ENCODE data around the gene ENTREP3. TPM values are rescaled to one million over a fixed set of nuclear protein-coding genes. Genes with fewer than 3 reads are reported as not detected.

The ENTREP3 gene
- total and polyA plus RNA-seq, 7 donors = 17.6 to 61.3 (median 21.3) TPM

GRCh38 chr1:155278689-155279160, 23.4 kb upstream of the ENTREP3 start:
- no peak for TF ChIP-seq CTCF (IDR thresholded peaks at IDR 0.05)
- ATAC-seq (no peak), DNase-seq (no peak)
- WGBS, 3 donors = 48 to 56% (median 54%) methylated on average over 10 of the region's 10 CpGs
- H3K9me3 ChIP-seq = no peaks in the 10 kb centered on the region
- intact Hi-C loops (cut with DNase I) = loop anchor here in 1 of 2 donors (5.0 kb wide), 1 partner anchor 44 kb away; the partner anchor contains the start of gene RUSC1
- H3K4me1 ChIP-seq = peaks cover 16% of the 10 kb centered on the region
- no peaks in the 10 kb centered on the region for H3K36me3 ChIP-seq (ENCODE audit: insufficient read depth in 1 of 2, low read depth in 1 of 2)
- H3K4me3 ChIP-seq = no peak overlapping the region
- no peaks in the 10 kb centered on the region for H3K27me3 ChIP-seq (ENCODE audit: insufficient read depth in 3 of 3, low read length in 2 of 3)
- no peak overlapping the region for H3K27ac ChIP-seq

GRCh38 chr1:155277902-155278688, 22.8 kb upstream of the ENTREP3 start:
- Histone ChIP-seq H3K36me3 (ENCODE audit: insufficient read depth in 1 of 2, low read depth in 1 of 2) (no peaks in the 10 kb centered on the region), H3K27ac (peak overlapping the region; percentile 39), H3K27me3 (ENCODE audit: insufficient read depth in 3 of 3, low read length in 2 of 3) (no peaks in the 10 kb centered on the region), H3K4me3 (peak overlapping the region; percentile 86), H3K4me1 (peaks cover 16% of the 10 kb centered on the region), H3K9me3 (no peaks in the 10 kb centered on the region)
- 2 to 3% (median 3%) methylated on average over 25 to 29 of the region's 29 CpGs for WGBS, 3 donors
- DNase-seq (peak; percentile 64 to 69), ATAC-seq (peak in 1 of 4 donors; percentile 12)
- intact Hi-C loops (cut with DNase I) = loop anchor here (2.0 to 5.0 kb wide), 2 partner anchors 44 to 45 kb away; partner anchors contain the start of gene RUSC1 (in 1 of the 2)
- TF ChIP-seq CTCF (IDR thresholded peaks at IDR 0.05) = no peak

GRCh38 chr1:155277070-155277901, 22.0 kb upstream of the ENTREP3 start, which contains the start of gene HCN3:
TSS of gene HCN3 (plus strand) at chr1:155277463. CDS start at chr1:155277591, 128 bp downstream.
- H3K27ac ChIP-seq = peak within 1 kb of the TSS; percentile 39

More at GRCh38 chr1:155277070-155277901, 22.0 kb upstream of the ENTREP3 start, which contains the start of gene HCN3:
- Histone ChIP-seq H3K4me1 (peaks cover 19% of the 10 kb centered on the region), H3K9me3 (no peaks in the 10 kb centered on the region), H3K36me3 (ENCODE audit: insufficient read depth in 1 of 2, low read depth in 1 of 2) (no peaks in the 10 kb centered on the region), H3K27me3 (ENCODE audit: insufficient read depth in 3 of 3, low read length in 2 of 3) (no peaks in the 10 kb centered on the region), H3K4me3 (peak within 1 kb of the TSS; percentile 86)
- intact Hi-C loops (cut with DNase I) = loop anchor here (2.0 to 5.0 kb wide), 2 partner anchors 45 to 46 kb away; partner anchors contain the start of gene RUSC1 (in 1 of the 2)
- peak; percentile 85 to 91 (median 90) for ATAC-seq
- TF ChIP-seq CTCF (IDR thresholded peaks at IDR 0.05) = peak; percentile 64
- DNase-seq = peak; percentile 97 to 99
- 1% methylated on average over 61 to 68 of the region's 68 CpGs for WGBS, 3 donors

Data from psoas muscle (tissue), 8 donors.